Neural cell (in vitro differentiated cells): ENCODE results near the gene PTPRN2. TPM values are rescaled to one million over a fixed set of nuclear protein-coding genes. Genes with fewer than 3 reads are reported as not detected.
A peak's percentile ranks its signal among the peaks of the same experiment; 100 is the strongest.

Experiments
- H2AFZ ChIP-seq: fragments of 200-600, 300-800 bp; sonication (generic), shearing (Covaris generic); 2 replicates; pipeline ENCODE4 v1.6.0; 2014; ENCODE audit warnings: low read depth, mild to moderate bottlenecking, antibody characterized with exemption, low read length, moderate library complexity
- H3F3A ChIP-seq: fragments of 200-600 bp; shearing (Covaris generic); 2 replicates; pipeline ENCODE4 v1.6.1; 2016; ENCODE audit warnings: mild to moderate bottlenecking, moderate library complexity, mixed read lengths, antibody characterized with exemption, low read length; ENCODE audit not compliant: insufficient read depth, poor library complexity, severe bottlenecking
- H3K27ac ChIP-seq: fragments of 200-600, 300-800 bp; sonication (generic), shearing (Covaris generic); 2 replicates; pipeline ENCODE4 v1.5.1; 2014; ENCODE audit warnings: mild to moderate bottlenecking, low read length, moderate library complexity
- H3K27me3 ChIP-seq: fragments of 300-800, 200-600 bp; sonication (generic), shearing (Covaris generic); 2 replicates; pipeline ENCODE4 v1.6.0; 2014; ENCODE audit warnings: mild to moderate bottlenecking, low read depth, low read length, moderate library complexity; ENCODE audit not compliant: insufficient read depth
- H3K36me3 ChIP-seq: fragments of 300-800, 200-600 bp; sonication (generic), shearing (Covaris generic); 2 replicates; pipeline ENCODE4 v1.5.1; 2014; ENCODE audit warnings: mild to moderate bottlenecking, antibody characterized with exemption, low read length, moderate library complexity; ENCODE audit not compliant: insufficient read depth
- H3K4me2 ChIP-seq: fragments of 300-800, 200-600 bp; sonication (generic), shearing (Covaris generic); 2 replicates; pipeline ENCODE4 v1.6.0; 2014; ENCODE audit warnings: mild to moderate bottlenecking, low read length
- H3K4me3 ChIP-seq: fragments of 300-800, 200-600 bp; sonication (generic), shearing (Covaris generic); 2 replicates; pipeline ENCODE4 v1.5.1; 2014; ENCODE audit warnings: mild to moderate bottlenecking, low read length, moderate library complexity
- H3K79me2 ChIP-seq: fragments of 200-600 bp; shearing (Covaris generic); replicated peaks from 2 replicates; pipeline ENCODE4 v1.6.0; 2014; ENCODE audit warnings: mild to moderate bottlenecking, low read length, moderate library complexity; ENCODE audit not compliant: insufficient read depth
- H3K9ac ChIP-seq: fragments of 300-800, 200-600 bp; sonication (generic), shearing (Covaris generic); 2 replicates; pipeline ENCODE4 v1.6.1; 2016; ENCODE audit warnings: mild to moderate bottlenecking, low read length, mixed read lengths
- H3K9me2 ChIP-seq: fragments of 200-600 bp; shearing (Covaris generic); 2 replicates; pipeline ENCODE4 v1.6.1; 2016; ENCODE audit warnings: mild to moderate bottlenecking, low read length, mixed read lengths; ENCODE audit not compliant: insufficient read depth
- H3K9me3 ChIP-seq: fragments of 200-600, 300-800 bp; sonication (generic), shearing (Covaris generic); 2 replicates; pipeline ENCODE4 v1.6.1; 2016; ENCODE audit warnings: mild to moderate bottlenecking, mixed run types, low read length, moderate library complexity, mixed read lengths
- H4K20me1 ChIP-seq: fragments of 200-600 bp; shearing (Covaris generic); 2 replicates; pipeline ENCODE4 v1.6.1; 2016; ENCODE audit warnings: mild to moderate bottlenecking, mixed run types; ENCODE audit not compliant: insufficient read depth
- EP300 ChIP-seq: fragments of 450-650 bp; conservative IDR thresholded peaks from 2 replicates; pipeline ENCODE4 v1.6.1; 2014; ENCODE audit warnings: antibody characterized with exemption, mild to moderate bottlenecking, moderate library complexity; ENCODE audit not compliant: poor library complexity, severe bottlenecking
- EZH2 ChIP-seq: fragments of 200-600, 300-800 bp; shearing (Covaris generic), sonication (generic); IDR thresholded peaks from 2 replicates; pipeline ENCODE4 v1.6.1; 2014; ENCODE audit warnings: antibody characterized with exemption, low read length, borderline replicate concordance, mild to moderate bottlenecking; ENCODE audit not compliant: insufficient read depth, poor library complexity, severe bottlenecking
- MXI1 ChIP-seq: fragments of 450-650 bp; conservative IDR thresholded peaks from 2 replicates; pipeline ENCODE4 v1.6.1; 2014; ENCODE audit warnings: antibody characterized with exemption, mild to moderate bottlenecking; ENCODE audit not compliant: poor library complexity, severe bottlenecking
- POLR2AphosphoS5 ChIP-seq: IDR thresholded peaks from 2 replicates; pipeline ENCODE4 v1.6.1; 2012
- RAD21 ChIP-seq: fragments of 450-650 bp; conservative IDR thresholded peaks from 2 replicates; pipeline ENCODE4 v1.6.1; 2014; ENCODE audit warnings: antibody characterized with exemption, mild to moderate bottlenecking, moderate library complexity
- REST ChIP-seq: IDR thresholded peaks from 2 replicates; pipeline ENCODE4 v1.6.1; 2012; ENCODE audit warnings: borderline replicate concordance
- SMC3 ChIP-seq: fragments of 450-650 bp; conservative IDR thresholded peaks from 2 replicates; pipeline ENCODE4 v1.6.1; 2014; ENCODE audit warnings: antibody characterized with exemption, mild to moderate bottlenecking, moderate library complexity; ENCODE audit not compliant: poor library complexity
- TAF1 ChIP-seq: IDR thresholded peaks from 2 replicates; pipeline ENCODE4 v1.6.1; 2012; ENCODE audit warnings: low read depth
- polyA plus RNA-seq: library from polyadenylated mRNA; depleted of rRNA; stranded (reverse); fragments of >200 nt; gene quantifications from 2 replicates; pipeline ENCODE4 v1.2.3, GENCODE V29; 2014
- TF ChIP-seq, protein P1 (sequence below): fragments of 450-650 bp; IDR thresholded peaks from 2 replicates; pipeline ENCODE4 v1.5.1; 2014; ENCODE audit warnings: antibody characterized with exemption, mild to moderate bottlenecking, moderate library complexity; ENCODE audit not compliant: poor library complexity, severe bottlenecking

The PTPRN2 gene
- polyA plus RNA-seq, 1 donor from 2014 or later, result 31.0 TPM

GRCh38 chr7:158324397-158325360, 262.9 kb downstream of the PTPRN2 start:
- peaks cover 4% of the 10 kb centered on the region for H3K36me3 ChIP-seq
- H3K79me2 ChIP-seq, result no peaks in the 10 kb centered on the region
- no peak overlapping the region for H3K4me3 ChIP-seq
- no peaks in the 10 kb centered on the region for H3K9me3 ChIP-seq
- H3K4me2 ChIP-seq, result no peak overlapping the region
- no peak overlapping the region for H2AFZ ChIP-seq
- H3F3A ChIP-seq, result no peaks in the 10 kb centered on the region
- peak overlapping the region; percentile 84 for H3K27ac ChIP-seq
- no peak overlapping the region for H3K9ac ChIP-seq
- H4K20me1 ChIP-seq, result no peaks in the 10 kb centered on the region
- no peak for TF ChIP-seq EP300
- no peak for TF ChIP-seq TAF1
- no peak for TF ChIP-seq SMC3
- TF ChIP-seq MXI1, result no peak
- TF ChIP-seq RAD21, result no peak
- TF ChIP-seq, protein P1, sequence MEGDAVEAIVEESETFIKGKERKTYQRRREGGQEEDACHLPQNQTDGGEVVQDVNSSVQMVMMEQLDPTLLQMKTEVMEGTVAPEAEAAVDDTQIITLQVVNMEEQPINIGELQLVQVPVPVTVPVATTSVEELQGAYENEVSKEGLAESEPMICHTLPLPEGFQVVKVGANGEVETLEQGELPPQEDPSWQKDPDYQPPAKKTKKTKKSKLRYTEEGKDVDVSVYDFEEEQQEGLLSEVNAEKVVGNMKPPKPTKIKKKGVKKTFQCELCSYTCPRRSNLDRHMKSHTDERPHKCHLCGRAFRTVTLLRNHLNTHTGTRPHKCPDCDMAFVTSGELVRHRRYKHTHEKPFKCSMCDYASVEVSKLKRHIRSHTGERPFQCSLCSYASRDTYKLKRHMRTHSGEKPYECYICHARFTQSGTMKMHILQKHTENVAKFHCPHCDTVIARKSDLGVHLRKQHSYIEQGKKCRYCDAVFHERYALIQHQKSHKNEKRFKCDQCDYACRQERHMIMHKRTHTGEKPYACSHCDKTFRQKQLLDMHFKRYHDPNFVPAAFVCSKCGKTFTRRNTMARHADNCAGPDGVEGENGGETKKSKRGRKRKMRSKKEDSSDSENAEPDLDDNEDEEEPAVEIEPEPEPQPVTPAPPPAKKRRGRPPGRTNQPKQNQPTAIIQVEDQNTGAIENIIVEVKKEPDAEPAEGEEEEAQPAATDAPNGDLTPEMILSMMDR, result no peak
- TF ChIP-seq POLR2AphosphoS5, result no peak
- no peak for TF ChIP-seq REST
- no peak for TF ChIP-seq EZH2
- no peaks in the 10 kb centered on the region for H3K27me3 ChIP-seq
- H3K9me2 ChIP-seq, result no peaks in the 10 kb centered on the region

DNA sequence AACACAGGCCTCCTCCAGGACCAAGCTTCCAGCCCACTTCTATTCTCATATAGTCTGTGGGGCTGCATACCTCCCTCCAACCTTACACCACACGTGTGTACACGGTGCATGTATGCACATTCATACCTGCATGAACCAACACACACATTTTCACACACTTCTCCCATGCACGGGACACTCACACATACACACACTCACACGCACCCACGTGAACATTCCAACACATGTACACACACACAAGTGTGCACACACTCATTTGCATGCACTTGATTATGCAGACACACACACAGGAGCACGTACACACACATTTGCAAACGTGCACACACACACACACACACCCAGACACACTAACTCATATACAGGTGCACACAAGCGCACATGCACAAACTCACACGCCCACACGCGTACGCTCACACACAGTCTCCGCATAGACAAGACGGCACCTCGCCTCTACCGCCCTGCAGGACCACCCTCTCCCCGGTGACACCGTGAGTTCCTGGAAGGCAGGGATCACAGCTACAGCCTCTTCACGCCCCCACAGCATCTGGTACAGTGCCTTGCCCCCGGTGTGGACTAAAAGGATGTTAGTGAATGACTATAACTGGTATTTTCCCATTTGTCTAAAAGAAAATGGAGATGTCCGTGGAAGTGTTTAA, 263.8 kb downstream of the PTPRN2 start:
- no peaks in the 10 kb centered on the region for H4K20me1 ChIP-seq
- no peaks in the 10 kb centered on the region for H3F3A ChIP-seq
- H3K4me2 ChIP-seq, result no peak overlapping the region
- H3K9ac ChIP-seq, result no peak overlapping the region
- H3K27ac ChIP-seq, result no peak overlapping the region
- H2AFZ ChIP-seq, result no peak overlapping the region
- no peaks in the 10 kb centered on the region for H3K27me3 ChIP-seq
- H3K9me3 ChIP-seq, result no peaks in the 10 kb centered on the region
- H3K36me3 ChIP-seq, result peaks cover 4% of the 10 kb centered on the region
- H3K9me2 ChIP-seq, result no peaks in the 10 kb centered on the region
- no peak for TF ChIP-seq EP300
- TF ChIP-seq EZH2, result no peak
- TF ChIP-seq, protein P1, result no peak
- TF ChIP-seq POLR2AphosphoS5, result no peak
- H3K79me2 ChIP-seq, result no peaks in the 10 kb centered on the region
- no peak overlapping the region for H3K4me3 ChIP-seq
